ENCODE data around the gene ADCY10. TPM values are rescaled to one million over a fixed set of nuclear protein-coding genes. Genes with fewer than 3 reads are reported as not detected.
A peak's percentile ranks its signal among the peaks of the same experiment; 100 is the strongest.

The ADCY10 gene
- total RNA-seq, 6 donors from 2014 or later: 0.11 to 0.49 (median 0.18) TPM; not detected in 2

DNA sequence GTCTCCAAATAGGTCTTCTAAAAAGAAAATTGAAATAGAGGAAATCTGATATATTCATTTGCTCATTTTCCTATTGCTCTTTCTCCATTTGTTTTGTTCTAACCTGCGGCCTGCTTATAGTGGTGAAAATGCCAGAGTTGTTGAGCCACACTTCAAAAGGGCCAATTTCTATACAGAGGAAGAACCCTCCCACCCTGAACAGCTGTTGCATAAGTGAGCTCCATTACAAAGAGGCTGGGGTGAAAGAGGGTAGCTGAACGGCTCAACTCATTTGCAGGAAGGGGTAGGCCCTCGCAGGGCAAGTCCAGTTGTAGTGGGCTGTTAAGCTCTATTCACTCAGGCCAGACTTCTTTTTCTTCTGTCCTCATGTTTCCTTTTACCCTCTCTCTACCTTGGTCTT is 8.8 kb downstream of the ADCY10 start:
- 44 to 63% methylated on average over 3 of the region's 3 CpGs for WGBS, 2 donors
- peak; percentile 46 to 71 for ATAC-seq (ENCODE audit: low FRiP score in 2 of 2)
- Histone ChIP-seq H3K4me1 (peaks cover 0 to 13% (median 0%) of the 10 kb centered on the region in 4 donors), H3K4me3 (no peak overlapping the region), H3K27ac (peak overlapping the region in 2 of 4 donors; percentile 26 to 55), H3K27me3 (no peaks in the 10 kb centered on the region), H3K9me3 (peaks cover 0 to 5% (median 2%) of the 10 kb centered on the region in 4 donors), H3K36me3 (no peaks in the 10 kb centered on the region)
- DNase-seq: no peak
- TF ChIP-seq POLR2AphosphoS5 (IDR thresholded peaks at IDR 0.05) (no peak), EP300 (IDR thresholded peaks at IDR 0.05) (no peak), POLR2A (IDR thresholded peaks at IDR 0.05) (no peak)
- TF ChIP-seq, protein P1, sequence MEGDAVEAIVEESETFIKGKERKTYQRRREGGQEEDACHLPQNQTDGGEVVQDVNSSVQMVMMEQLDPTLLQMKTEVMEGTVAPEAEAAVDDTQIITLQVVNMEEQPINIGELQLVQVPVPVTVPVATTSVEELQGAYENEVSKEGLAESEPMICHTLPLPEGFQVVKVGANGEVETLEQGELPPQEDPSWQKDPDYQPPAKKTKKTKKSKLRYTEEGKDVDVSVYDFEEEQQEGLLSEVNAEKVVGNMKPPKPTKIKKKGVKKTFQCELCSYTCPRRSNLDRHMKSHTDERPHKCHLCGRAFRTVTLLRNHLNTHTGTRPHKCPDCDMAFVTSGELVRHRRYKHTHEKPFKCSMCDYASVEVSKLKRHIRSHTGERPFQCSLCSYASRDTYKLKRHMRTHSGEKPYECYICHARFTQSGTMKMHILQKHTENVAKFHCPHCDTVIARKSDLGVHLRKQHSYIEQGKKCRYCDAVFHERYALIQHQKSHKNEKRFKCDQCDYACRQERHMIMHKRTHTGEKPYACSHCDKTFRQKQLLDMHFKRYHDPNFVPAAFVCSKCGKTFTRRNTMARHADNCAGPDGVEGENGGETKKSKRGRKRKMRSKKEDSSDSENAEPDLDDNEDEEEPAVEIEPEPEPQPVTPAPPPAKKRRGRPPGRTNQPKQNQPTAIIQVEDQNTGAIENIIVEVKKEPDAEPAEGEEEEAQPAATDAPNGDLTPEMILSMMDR (IDR thresholded peaks at IDR 0.05): no peak

DNA sequence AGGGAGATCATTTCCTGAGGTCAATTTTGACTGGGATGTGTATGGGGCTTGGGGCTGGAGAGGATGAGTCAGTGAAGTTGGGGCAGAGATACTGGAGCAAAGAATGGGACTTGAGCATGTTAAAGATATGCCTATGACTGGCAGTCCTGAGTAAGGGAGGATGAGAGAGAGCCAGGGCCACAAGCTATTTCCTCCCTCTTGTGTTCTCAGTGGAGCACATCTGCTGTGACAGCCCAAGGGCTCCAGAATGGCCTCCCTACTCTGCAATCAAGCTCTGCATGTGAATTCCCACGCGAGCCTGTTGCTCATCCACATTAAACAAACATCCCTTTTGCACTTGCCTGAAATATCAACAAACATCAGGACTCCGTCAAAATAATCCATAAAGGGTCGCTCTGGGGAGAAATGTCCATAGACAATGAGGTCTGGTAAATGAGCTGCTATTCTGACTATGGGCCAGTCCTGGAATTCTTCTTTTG is 9.2 kb downstream of the ADCY10 start:
- H3K4me1 ChIP-seq: peaks cover 0 to 13% (median 0%) of the 10 kb centered on the region in 4 donors
- no peaks in the 10 kb centered on the region for H3K27me3 ChIP-seq
- H3K36me3 ChIP-seq: no peaks in the 10 kb centered on the region
- TF ChIP-seq POLR2A (IDR thresholded peaks at IDR 0.05): no peak
- no peak for TF ChIP-seq POLR2AphosphoS5 (IDR thresholded peaks at IDR 0.05)
- TF ChIP-seq, protein P1 (IDR thresholded peaks at IDR 0.05): no peak
- DNase-seq (no peak), ATAC-seq (ENCODE audit: low FRiP score in 2 of 2) (no peak)
- WGBS, 2 donors: 37 to 72% methylated on average over 4 of the region's 4 CpGs
- H3K9me3 ChIP-seq: peaks cover 0 to 1% (median 0%) of the 10 kb centered on the region in 4 donors
- no peak overlapping the region for H3K4me3 ChIP-seq
- H3K27ac ChIP-seq: peak overlapping the region in 2 of 4 donors; percentile 26 to 55

DNA sequence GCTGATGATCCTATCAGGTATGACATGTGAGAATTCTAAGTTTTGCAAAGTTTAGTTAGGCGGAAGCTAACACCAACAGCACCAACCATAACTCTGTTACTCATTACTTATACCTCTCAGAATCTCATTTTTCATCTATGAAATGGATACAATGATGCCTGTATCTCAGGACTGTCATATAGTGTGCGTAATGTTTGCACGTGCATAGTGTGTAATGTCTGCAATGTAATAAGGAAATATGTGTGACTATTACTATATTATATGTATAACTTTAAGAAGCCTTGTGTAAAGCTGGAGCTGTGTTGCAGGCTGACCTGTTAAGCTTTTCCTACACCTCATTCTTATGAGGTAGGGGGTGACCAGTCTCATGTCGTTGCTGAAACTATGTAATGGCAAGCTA is 13.0 kb downstream of the ADCY10 start:
- Histone ChIP-seq H3K4me1 (peaks cover 0 to 13% (median 0%) of the 10 kb centered on the region in 4 donors), H3K9me3 (no peaks in the 10 kb centered on the region), H3K4me3 (no peak overlapping the region), H3K27ac (no peak overlapping the region), H3K27me3 (no peaks in the 10 kb centered on the region), H3K36me3 (no peaks in the 10 kb centered on the region)
- ATAC-seq (ENCODE audit: low FRiP score in 2 of 2) (no peak), DNase-seq (no peak)
- TF ChIP-seq POLR2AphosphoS5 (IDR thresholded peaks at IDR 0.05) (no peak), EP300 (IDR thresholded peaks at IDR 0.05) (no peak), POLR2A (IDR thresholded peaks at IDR 0.05) (no peak)
- TF ChIP-seq, protein P1 (IDR thresholded peaks at IDR 0.05): no peak
- WGBS, 2 donors: 95 to 97% methylated on average over 4 of the region's 4 CpGs

DNA sequence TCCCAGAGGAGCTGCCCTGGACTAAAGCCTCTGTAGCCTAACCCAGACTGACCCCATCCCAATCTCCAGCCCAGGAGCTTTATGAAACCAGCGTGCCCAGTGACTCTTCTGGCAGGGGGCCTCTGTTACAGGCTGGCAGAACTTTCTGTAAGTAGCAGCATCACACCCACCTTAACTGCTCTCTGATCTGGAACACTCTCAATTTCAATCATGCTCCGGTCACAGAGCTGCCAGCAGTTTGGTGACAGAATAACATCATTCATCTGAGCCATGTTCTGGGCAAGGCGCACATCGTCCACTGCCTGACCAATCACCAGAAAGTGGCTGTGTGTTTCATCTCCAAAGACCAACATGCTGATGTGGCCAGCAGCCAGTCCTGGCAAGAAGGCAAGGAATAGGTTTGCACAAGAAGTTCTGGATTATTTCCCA is 14.7 kb downstream of the ADCY10 start:
- Histone ChIP-seq H3K36me3 (no peaks in the 10 kb centered on the region), H3K27me3 (no peaks in the 10 kb centered on the region), H3K4me1 (no peaks in the 10 kb centered on the region), H3K27ac (no peak overlapping the region), H3K9me3 (no peaks in the 10 kb centered on the region), H3K4me3 (no peak overlapping the region)
- DNase-seq (no peak), ATAC-seq (ENCODE audit: low FRiP score in 2 of 2) (no peak)
- TF ChIP-seq, protein P1 (IDR thresholded peaks at IDR 0.05): no peak
- TF ChIP-seq POLR2A (IDR thresholded peaks at IDR 0.05) (no peak), POLR2AphosphoS5 (IDR thresholded peaks at IDR 0.05) (no peak), EP300 (IDR thresholded peaks at IDR 0.05) (no peak)
- 65 to 73% methylated on average over 4 of the region's 4 CpGs for WGBS, 2 donors

DNA sequence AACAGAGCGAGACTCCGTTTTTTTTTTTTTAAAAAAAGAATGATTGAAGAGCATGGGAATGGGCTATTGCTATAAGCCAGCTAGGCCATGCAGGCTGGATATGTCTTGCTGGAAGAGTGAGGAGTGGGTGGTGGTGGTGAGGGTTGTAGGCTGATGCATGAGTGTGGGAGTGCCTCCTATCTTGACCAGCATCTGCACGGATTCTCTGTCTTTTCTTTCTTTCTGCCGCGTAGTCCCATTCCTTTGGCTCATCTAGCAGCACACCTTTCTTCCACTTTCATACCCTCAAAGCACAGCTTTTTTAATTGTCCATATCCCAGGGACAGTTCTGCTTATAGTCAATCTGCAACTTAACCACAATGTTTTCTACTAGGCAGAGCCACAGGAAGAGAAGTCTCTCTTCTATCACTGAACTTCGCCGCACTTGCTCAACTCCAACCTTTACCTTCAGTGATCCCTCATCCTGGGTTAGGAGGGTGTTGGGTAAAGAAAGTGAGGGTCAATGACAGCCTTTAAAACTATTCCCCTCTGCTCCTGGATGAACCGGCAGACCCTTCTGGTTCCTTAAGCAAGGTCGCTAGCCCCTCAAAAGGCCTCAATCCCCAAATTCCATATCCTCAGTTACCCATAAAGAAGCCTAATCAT is 15.2 kb downstream of the ADCY10 start:
- DNase-seq (no peak), ATAC-seq (ENCODE audit: low FRiP score in 2 of 2) (no peak)
- Histone ChIP-seq H3K4me3 (no peak overlapping the region), H3K27ac (no peak overlapping the region), H3K27me3 (no peaks in the 10 kb centered on the region), H3K9me3 (no peaks in the 10 kb centered on the region), H3K36me3 (no peaks in the 10 kb centered on the region), H3K4me1 (no peaks in the 10 kb centered on the region)
- TF ChIP-seq POLR2A (IDR thresholded peaks at IDR 0.05) (no peak), POLR2AphosphoS5 (IDR thresholded peaks at IDR 0.05) (no peak), EP300 (IDR thresholded peaks at IDR 0.05) (no peak)
- TF ChIP-seq, protein P1 (IDR thresholded peaks at IDR 0.05): no peak
- WGBS, 2 donors: 95% methylated on average over 9 of the region's 9 CpGs
